Keratinocyte (primary cell): Measurements from ENCODE around the gene NUP98. TPM values are rescaled to one million over a fixed set of nuclear protein-coding genes. Genes with fewer than 3 reads are reported as not detected.
"Not testable (repeated sequence)": the region's sequence is repeated elsewhere in the genome, so short reads cannot be mapped to it uniquely, and the experiment has no call there.

ENCODE experiments used
- DNase-seq: peaks from one replicate; pipeline ENCODE4 v3.0.0-alpha.2; 2011; ENCODE audit warnings: low read depth, missing footprints, low spot score
- FAIRE-seq: peaks from 2 replicates; lab custom pipeline; 2011; peaks lifted over from hg19 to GRCh38; lab: Jason Lieb, UNC
- H2AFZ ChIP-seq: 2 replicates; pipeline ENCODE4 v1.6.0; 2012; ENCODE audit warnings: low read length, control low read depth, inconsistent platforms; ENCODE audit not compliant: control insufficient read depth
- H3K27ac ChIP-seq: 2 replicates; pipeline ENCODE4 v1.5.1; 2011; ENCODE audit warnings: low read length; ENCODE audit not compliant: control insufficient read depth, insufficient read depth
- H3K27me3 ChIP-seq: 3 replicates; pipeline ENCODE4 v1.6.0; 2011; ENCODE audit warnings: low read length; ENCODE audit not compliant: control insufficient read depth, insufficient read depth; ENCODE audit errors: extremely low read depth
- H3K36me3 ChIP-seq, 2 experiments: 2 replicates in 1 of 2; 3 replicates in 1 of 2; pipeline ENCODE4 v1.5.1; 2011; ENCODE audit warnings: low read length in 2 of 2, mild to moderate bottlenecking in 1 of 2; ENCODE audit not compliant: control insufficient read depth in 2 of 2, insufficient read depth in 2 of 2; ENCODE audit errors: extremely low read depth in 1 of 2
- H3K4me1 ChIP-seq: 3 replicates; pipeline ENCODE4 v1.5.1; 2011; ENCODE audit warnings: low read length; ENCODE audit not compliant: control insufficient read depth, insufficient read depth; ENCODE audit errors: extremely low read depth
- H3K4me2 ChIP-seq: 3 replicates; pipeline ENCODE4 v1.6.0; 2011; ENCODE audit warnings: low read depth, low read length; ENCODE audit not compliant: control insufficient read depth, insufficient read depth; ENCODE audit errors: extremely low read depth
- H3K4me3 ChIP-seq, 3 experiments: fragments of 200-600 bp in 1 of 3; sonication (generic) in 1 of 3; 2 replicates in 2 of 3; 3 replicates in 1 of 3; pipeline ENCODE4 v1.5.1; 2011 to 2016; ENCODE audit warnings: low read length in 3 of 3, mild to moderate bottlenecking in 3 of 3, control low read depth in 2 of 3, inconsistent platforms in 1 of 3, low read depth in 1 of 3, mixed read lengths in 1 of 3, mixed run types in 1 of 3, moderate library complexity in 1 of 3; ENCODE audit not compliant: control insufficient read depth in 2 of 3, insufficient read depth in 2 of 3; ENCODE audit errors: extremely low read depth in 1 of 3
- H3K79me2 ChIP-seq: 2 replicates; pipeline ENCODE4 v1.6.0; 2012; ENCODE audit warnings: low read length; ENCODE audit not compliant: control insufficient read depth, insufficient read depth
- H3K9ac ChIP-seq: 3 replicates; pipeline ENCODE4 v1.6.0; 2011; ENCODE audit warnings: low read length; ENCODE audit not compliant: control insufficient read depth, insufficient read depth; ENCODE audit errors: extremely low read depth
- H3K9me1 ChIP-seq: 3 replicates; pipeline ENCODE4 v1.6.0; 2011; ENCODE audit warnings: low read length; ENCODE audit not compliant: control insufficient read depth, insufficient read depth; ENCODE audit errors: extremely low read depth
- H3K9me3 ChIP-seq: 2 replicates; pipeline ENCODE4 v1.5.1; 2012; ENCODE audit warnings: low read depth, low read length; ENCODE audit not compliant: control insufficient read depth
- H4K20me1 ChIP-seq: 3 replicates; pipeline ENCODE4 v1.6.0; 2011; ENCODE audit warnings: low read length; ENCODE audit not compliant: control insufficient read depth, insufficient read depth; ENCODE audit errors: extremely low read depth
- CTCF ChIP-seq, 3 experiments: IDR thresholded peaks in 1 of 3; conservative IDR thresholded peaks in 1 of 3; optimal IDR thresholded peaks in 1 of 3; 2 replicates in 2 of 3; 3 replicates in 1 of 3; pipeline versions ENCODE3 to v1.5.1; 2011; ENCODE audit warnings: low read length in 3 of 3, mild to moderate bottlenecking in 3 of 3, moderate library complexity in 2 of 3, control low read depth in 1 of 3, inconsistent platforms in 1 of 3; ENCODE audit not compliant: insufficient read depth in 2 of 3; ENCODE audit errors: extremely low read depth in 1 of 3
- EZH2 ChIP-seq: IDR thresholded peaks from one replicate; pipeline ENCODE4 v1.6.1; 2012; ENCODE audit warnings: inconsistent platforms, mild to moderate bottlenecking, low read length, moderate library complexity
- dilution Hi-C: fragments of 300-500 bp; cut with MboI; formaldehyde crosslinking; loops from one replicate; pipeline ENCODE4 v1.7.0; 2020; ENCODE audit warnings: low sequenced_read_pairs; ENCODE audit not compliant: extremely low pct_ligation_motif_present
- polyA plus RNA-seq, 5 experiments: library from polyadenylated mRNA; depleted of rRNA in 3 of 5; stranded (reverse) in 3 of 5; stranded (forward) in 1 of 5; unstranded in 1 of 5; fragments of >200 nt; gene quantifications; 1 replicate in 1 of 5; 2 replicates in 3 of 5; 3 replicates in 1 of 5; pipeline versions ENCODE4 v1.2.1 to v1.2.3, GENCODE V29; 2011 to 2012; ENCODE audit warnings: missing spikeins in 2 of 5, low read depth in 1 of 5, low replicate concordance in 1 of 5

Gene NUP98
- polyA plus RNA-seq, 1 donor (not counting 4 experiments of a cell fraction or from before 2014, with no cell fraction given): 66.9 TPM

GRCh38 chr11:3816673-3817072, 19.3 kb upstream of the NUP98 start:
- Histone ChIP-seq H3K36me3 (peaks cover 1 to 9% of the 10 kb centered on the region in 2 experiments), H3K9ac (no peak overlapping the region), H3K4me2 (no peak overlapping the region), H3K9me1 (no peaks in the 10 kb centered on the region), H3K79me2 (no peaks in the 10 kb centered on the region), H2AFZ (no peak overlapping the region), H3K4me3 (no peak overlapping the region), H3K9me3 (no peaks in the 10 kb centered on the region), H3K27me3 (no peaks in the 10 kb centered on the region), H3K4me1 (peaks cover 6% of the 10 kb centered on the region), H4K20me1 (no peaks in the 10 kb centered on the region), H3K27ac (no peak overlapping the region)
- FAIRE-seq (no peak), DNase-seq (no peak)
- dilution Hi-C loops: no loop called here
- no peak for TF ChIP-seq EZH2

GRCh38 chr11:3815845-3816244, 18.5 kb upstream of the NUP98 start:
- FAIRE-seq (no peak), DNase-seq (no peak)
- H3K4me1 ChIP-seq: peaks cover 6% of the 10 kb centered on the region
- no peak overlapping the region for H3K4me3 ChIP-seq
- no peak overlapping the region for H3K9ac ChIP-seq
- TF ChIP-seq CTCF (optimal IDR thresholded peaks at IDR 0.05 in 1 of 3, IDR thresholded peaks at IDR 0.05 in 1 of 3, conservative IDR thresholded peaks at IDR 0.05 in 1 of 3; ENCODE audit: extremely low read depth in 1 of 3, insufficient read depth in 2 of 3, low read length in 3 of 3) (no peak), EZH2 (no peak)
- no peak overlapping the region for H2AFZ ChIP-seq
- H4K20me1 ChIP-seq: no peaks in the 10 kb centered on the region
- H3K27me3 ChIP-seq: no peaks in the 10 kb centered on the region
- no peaks in the 10 kb centered on the region for H3K9me3 ChIP-seq
- H3K79me2 ChIP-seq: no peaks in the 10 kb centered on the region
- no peak overlapping the region for H3K4me2 ChIP-seq
- H3K9me1 ChIP-seq: no peaks in the 10 kb centered on the region
- H3K27ac ChIP-seq: no peak overlapping the region
- dilution Hi-C loops: no loop called here
- peaks cover 1 to 12% of the 10 kb centered on the region in 2 experiments for H3K36me3 ChIP-seq

GRCh38 chr11:3814832-3815231, 17.5 kb upstream of the NUP98 start:
- H3K4me1 ChIP-seq, dilution Hi-C loops, DNase-seq, H3K9ac ChIP-seq, FAIRE-seq, H2AFZ ChIP-seq, H3K9me1 ChIP-seq, H4K20me1 ChIP-seq, H3K27me3 ChIP-seq, H3K9me3 ChIP-seq, H3K4me2 ChIP-seq, H3K27ac ChIP-seq, H3K79me2 ChIP-seq, H3K4me3 ChIP-seq: not testable (repeated sequence)
- peaks cover 1 to 13% of the 10 kb centered on the region in 2 experiments for H3K36me3 ChIP-seq
